ENCODE results near the gene ARL4C.
A peak's percentile ranks its signal among the peaks of the same experiment; 100 is the strongest.

Gene ARL4C

GRCh38 chr2:234496835-234497593 is at the start of gene ARL4C:
Gene ARL4C (minus strand): TSS chr2:234497081. CDS start chr2:234496586, 495 bp downstream.
- DNase-seq = peak; percentile 77

GRCh38 chr2:234544659-234545611 is 48.1 kb upstream of the ARL4C start:
- peak; percentile 66 for DNase-seq

GRCh38 chr2:234542742-234543141 is 45.9 kb upstream of the ARL4C start:
- DNase-seq = no peak

GRCh38 chr2:234537929-234538328 is 41.0 kb upstream of the ARL4C start:
- no peak for DNase-seq

- DNase-seq = no peak
These were observed 39.5 kb upstream of the ARL4C start for GRCh38 chr2:234536178-234536965.

GRCh38 chr2:234535464-234535863 is 38.6 kb upstream of the ARL4C start:
- no peak for DNase-seq

GRCh38 chr2:234534515-234534914 is 37.6 kb upstream of the ARL4C start:
- DNase-seq = no peak

GRCh38 chr2:234533626-234534025 is 36.7 kb upstream of the ARL4C start:
- DNase-seq = no peak

- DNase-seq = no peak
These were observed 31.7 kb upstream of the ARL4C start for GRCh38 chr2:234528410-234529148.

- DNase-seq = no peak
These were observed 29.8 kb upstream of the ARL4C start for GRCh38 chr2:234526711-234527110.

GRCh38 chr2:234521536-234521935 is 24.7 kb upstream of the ARL4C start:
- no peak for DNase-seq

GRCh38 chr2:234518986-234519642 is 22.2 kb upstream of the ARL4C start:
- no peak for DNase-seq

- DNase-seq = no peak
These were observed 21.1 kb upstream of the ARL4C start for GRCh38 chr2:234517971-234518370.

GRCh38 chr2:234514873-234515638 is 18.2 kb upstream of the ARL4C start:
- DNase-seq = no peak

GRCh38 chr2:234514099-234514498 is 17.2 kb upstream of the ARL4C start:
- no peak for DNase-seq

GRCh38 chr2:234512884-234513669 is 16.2 kb upstream of the ARL4C start:
- no peak for DNase-seq

- no peak for DNase-seq
These were observed 6.0 kb upstream of the ARL4C start for GRCh38 chr2:234502919-234503285.

GRCh38 chr2:234502285-234502918 is 5.5 kb upstream of the ARL4C start:
- DNase-seq = no peak

- peak; percentile 87 for DNase-seq
These were observed 3.6 kb upstream of the ARL4C start for GRCh38 chr2:234500394-234501006.

Data from CD4-positive, alpha-beta T cell treated with Interleukin-15 for 1 hour (primary cell).